ENCODE results near the gene DPY30.
"Not testable (repeated sequence)": the region's sequence is repeated elsewhere in the genome, so short reads cannot be mapped to it uniquely, and the experiment has no call there.

DNA sequence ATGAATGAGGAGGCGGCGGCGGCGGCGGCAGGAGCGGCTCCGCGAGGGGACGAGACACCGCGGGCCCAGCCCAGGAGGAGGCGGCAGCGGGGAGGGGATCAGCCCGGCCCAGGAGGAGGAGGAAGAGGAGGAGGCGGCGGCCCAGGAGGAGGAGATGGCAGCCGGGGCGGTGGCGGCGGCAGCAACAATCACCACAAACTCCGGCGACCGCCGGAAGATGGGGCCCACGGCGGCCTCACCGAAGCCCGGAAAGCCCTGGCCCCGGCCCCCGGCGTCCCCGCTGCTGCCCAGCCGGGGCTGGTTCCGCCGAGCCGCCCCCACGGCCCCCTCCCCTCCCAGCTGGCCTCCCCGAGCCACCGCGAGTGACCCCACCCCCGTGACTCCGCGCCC is 29.3 kb downstream of the DPY30 start:
- TF ChIP-seq, protein P1, sequence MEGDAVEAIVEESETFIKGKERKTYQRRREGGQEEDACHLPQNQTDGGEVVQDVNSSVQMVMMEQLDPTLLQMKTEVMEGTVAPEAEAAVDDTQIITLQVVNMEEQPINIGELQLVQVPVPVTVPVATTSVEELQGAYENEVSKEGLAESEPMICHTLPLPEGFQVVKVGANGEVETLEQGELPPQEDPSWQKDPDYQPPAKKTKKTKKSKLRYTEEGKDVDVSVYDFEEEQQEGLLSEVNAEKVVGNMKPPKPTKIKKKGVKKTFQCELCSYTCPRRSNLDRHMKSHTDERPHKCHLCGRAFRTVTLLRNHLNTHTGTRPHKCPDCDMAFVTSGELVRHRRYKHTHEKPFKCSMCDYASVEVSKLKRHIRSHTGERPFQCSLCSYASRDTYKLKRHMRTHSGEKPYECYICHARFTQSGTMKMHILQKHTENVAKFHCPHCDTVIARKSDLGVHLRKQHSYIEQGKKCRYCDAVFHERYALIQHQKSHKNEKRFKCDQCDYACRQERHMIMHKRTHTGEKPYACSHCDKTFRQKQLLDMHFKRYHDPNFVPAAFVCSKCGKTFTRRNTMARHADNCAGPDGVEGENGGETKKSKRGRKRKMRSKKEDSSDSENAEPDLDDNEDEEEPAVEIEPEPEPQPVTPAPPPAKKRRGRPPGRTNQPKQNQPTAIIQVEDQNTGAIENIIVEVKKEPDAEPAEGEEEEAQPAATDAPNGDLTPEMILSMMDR (IDR thresholded peaks at IDR 0.05): not testable (repeated sequence)
- TF ChIP-seq POLR2A (IDR thresholded peaks at IDR 0.05): not testable (repeated sequence)
